ENCODE results near the gene CHRDL2.

- TF ChIP-seq CTCF (IDR thresholded peaks at IDR 0.05; ENCODE audit: low read length) (no peak), EZH2phosphoT487 (IDR thresholded peaks at IDR 0.05; ENCODE audit: low read length) (no peak), EZH2 (optimal IDR thresholded peaks at IDR 0.05; ENCODE audit: low read depth, low read length) (no peak)
These were observed 4.2 kb upstream of the CHRDL2 start for GRCh38 chr11:74735365-74735928.

Measured in MM.1S (cell line).